WTC11 (cell line): Measurements from ENCODE around the gene CLIP2.
"Not testable (repeated sequence)": the region's sequence is repeated elsewhere in the genome, so short reads cannot be mapped to it uniquely, and the experiment has no call there.

Experiments used
- AFF4 ChIP-seq: sonication (generic); formaldehyde crosslinking; IDR thresholded peaks from 2 replicates; pipeline ENCODE4 v1.8.1; 2023; ENCODE audit warnings: mild to moderate bottlenecking, missing genetic modification reagents, borderline replicate concordance
- ARID4B ChIP-seq: sonication (generic); formaldehyde crosslinking; IDR thresholded peaks from 2 replicates; pipeline ENCODE4 v1.8.0; 2023; ENCODE audit warnings: missing genetic modification reagents, mild to moderate bottlenecking, borderline replicate concordance
- ATF2 ChIP-seq: sonication (generic); formaldehyde crosslinking; IDR thresholded peaks from 2 replicates; pipeline ENCODE4 v1.8.1; 2022; ENCODE audit warnings: low read depth, missing genetic modification reagents, borderline replicate concordance
- CDX4 ChIP-seq: fragments of 250-450 bp; sonication (Bioruptor Pico); IDR thresholded peaks from 2 replicates; pipeline ENCODE4 v1.9.0; 2021; ENCODE audit warnings: moderate library complexity, mild to moderate bottlenecking, inconsistent platforms, borderline replicate concordance
- CREM ChIP-seq: sonication (generic); formaldehyde crosslinking; IDR thresholded peaks from 2 replicates; pipeline ENCODE4 v1.8.1; 2022; ENCODE audit warnings: mild to moderate bottlenecking, missing genetic modification reagents, moderate library complexity
- CTCF ChIP-seq: fragments of 200-600 bp; IDR thresholded peaks from 2 replicates; pipeline ENCODE4 v1.8.0; 2022; ENCODE audit warnings: antibody characterized with exemption
- FOXP1 ChIP-seq: sonication (generic); formaldehyde crosslinking; IDR thresholded peaks from 2 replicates; pipeline ENCODE4 v1.8.0; 2022; ENCODE audit warnings: missing genetic modification reagents, mild to moderate bottlenecking, moderate library complexity, borderline replicate concordance
- MAX ChIP-seq: sonication (generic); formaldehyde crosslinking; IDR thresholded peaks from 2 replicates; pipeline ENCODE4 v1.8.0; 2022; ENCODE audit warnings: mild to moderate bottlenecking, missing genetic modification reagents
- PRDM15 ChIP-seq: sonication (generic); formaldehyde crosslinking; IDR thresholded peaks from 2 replicates; pipeline ENCODE4 v1.8.0; 2022; ENCODE audit warnings: missing genetic modification reagents
- RORB ChIP-seq: fragments of 250-450 bp; sonication (Bioruptor Pico); IDR thresholded peaks from 2 replicates; pipeline ENCODE4 v1.9.0; 2021; ENCODE audit warnings: mild to moderate bottlenecking
- SMAD4 ChIP-seq: sonication (generic); formaldehyde crosslinking; IDR thresholded peaks from 2 replicates; pipeline ENCODE4 v1.8.0; 2022; ENCODE audit warnings: mild to moderate bottlenecking, missing genetic modification reagents
- SP1 ChIP-seq: sonication (generic); formaldehyde crosslinking; conservative IDR thresholded peaks from 2 replicates; pipeline ENCODE4 v1.8.1; 2022; ENCODE audit warnings: missing genetic modification reagents
- TEAD1 ChIP-seq: sonication (generic); formaldehyde crosslinking; IDR thresholded peaks from 2 replicates; pipeline ENCODE4 v1.8.0; 2022; ENCODE audit warnings: mild to moderate bottlenecking, missing genetic modification reagents
- ZNF512 ChIP-seq: sonication (generic); formaldehyde crosslinking; IDR thresholded peaks from 2 replicates; pipeline ENCODE4 v1.8.1; 2022; ENCODE audit warnings: missing genetic modification reagents, borderline replicate concordance

- TF ChIP-seq SP1 (CRISPR knock-in tag); CTCF; PRDM15 (CRISPR knock-in tag); ARID4B (CRISPR knock-in tag); CREM (CRISPR knock-in tag); CDX4 (CRISPR knock-in tag); ATF2; TEAD1 (CRISPR knock-in tag); SMAD4 (CRISPR knock-in tag); AFF4 (CRISPR knock-in tag); ZNF512 (CRISPR knock-in tag); FOXP1 (CRISPR knock-in tag); MAX; RORB (CRISPR knock-in tag): not testable (repeated sequence)
These were observed 33.7 kb upstream of the CLIP2 start for GRCh38 chr7:74255461-74255860.
